Prostate gland (tissue), 2 donors: ENCODE data around the gene SF3B2. TPM values are rescaled to one million over a fixed set of nuclear protein-coding genes. Genes with fewer than 3 reads are reported as not detected.
"Not testable (repeated sequence)": the region's sequence is repeated elsewhere in the genome, so short reads cannot be mapped to it uniquely, and the experiment has no call there.

ENCODE experiments used
- DNase-seq: peaks from one replicate; pipeline ENCODE4 v3.0.0-alpha.2; 2019; ENCODE audit warnings: low spot score
- H3K27ac ChIP-seq, 2 donors: fragments of 200-600 bp; sonication (generic); 2 replicates each; pipeline ENCODE4 v1.5.1; 2017 to 2019
- H3K27me3 ChIP-seq: fragments of 200-600 bp; sonication (generic); replicated peaks from 2 replicates; pipeline ENCODE4 v1.5.1; 2019; ENCODE audit not compliant: insufficient read depth
- H3K36me3 ChIP-seq, 2 donors: fragments of 200-600 bp; sonication (generic); 1 replicate in 1 of 2; 2 replicates in 1 of 2; pipeline versions ENCODE4 v1.5.1 to v1.8.1; 2017 to 2019
- H3K4me1 ChIP-seq: fragments of 200-600 bp; sonication (generic); replicated peaks from 2 replicates; pipeline ENCODE4 v1.5.1; 2019
- H3K4me3 ChIP-seq, 2 donors: fragments of 200-600 bp; sonication (generic); 2 replicates each; pipeline ENCODE4 v1.5.1; 2017 to 2019
- H3K9me3 ChIP-seq: fragments of 200-600 bp; sonication (generic); 2 replicates; pipeline ENCODE4 v1.5.1; 2017
- CTCF ChIP-seq, 4 experiments: fragments of 200-600 bp in 2 of 4; fragments of 450-650 bp in 2 of 4; sonication (generic) in 2 of 4; IDR thresholded peaks; 1 replicate in 3 of 4; 2 replicates in 1 of 4; pipeline ENCODE4 v1.5.1; 2016 to 2019; ENCODE audit warnings: antibody characterized with exemption in 4 of 4, mild to moderate bottlenecking in 2 of 4, moderate library complexity in 2 of 4
- POLR2A ChIP-seq: fragments of 450-650 bp; IDR thresholded peaks from one replicate; pipeline ENCODE4 v1.6.1; 2016; ENCODE audit warnings: antibody characterized with exemption, mild to moderate bottlenecking
- POLR2AphosphoS5 ChIP-seq: sonication (generic); formaldehyde crosslinking; IDR thresholded peaks from one replicate; pipeline ENCODE4 v1.6.1; 2017; ENCODE audit warnings: antibody characterized with exemption
- WGBS: methylation state at CpG from one replicate; pipeline ENCODE4 v1.1.5; 2018; 5-methylcytosine and 5-hydroxymethylcytosine counted together
- intact Hi-C: fragments of 100-400 bp; cut with DNase I; formaldehyde crosslinking; loops from one replicate; pipeline ENCODE4 v1.14.2; 2022
- total RNA-seq, 2 donors: library from RNA; depleted of rRNA; stranded (reverse); fragments of >200 nt; gene quantifications; one replicate each; pipeline ENCODE4 v1.1.0, GENCODE V29; 2016

SF3B2 gene
- total RNA-seq, 2 donors from 2014 or later = 130 to 212 TPM

- no peaks in the 10 kb centered on the region for H3K36me3 ChIP-seq
- no peak for TF ChIP-seq POLR2A
- no peak for TF ChIP-seq POLR2AphosphoS5
- no peak overlapping the region for H3K4me3 ChIP-seq
- intact Hi-C loops = no loop called here
- no peaks in the 10 kb centered on the region for H3K27me3 ChIP-seq
- H3K4me1 ChIP-seq = no peaks in the 10 kb centered on the region
- 70% methylated on average over 4 of the region's 4 CpGs for WGBS
- DNase-seq = no peak
- H3K27ac ChIP-seq = no peak overlapping the region
- no peaks in the 10 kb centered on the region for H3K9me3 ChIP-seq
These were observed 34.8 kb upstream of the SF3B2 start for GRCh38 chr11:66017321-66017720.

- DNase-seq = no peak
These were observed 32.0 kb upstream of the SF3B2 start for GRCh38 chr11:66020212-66020611.

GRCh38 chr11:66020618-66021357, 31.4 kb upstream of the SF3B2 start:
- WGBS = 83% methylated on average over 25 of the region's 25 CpGs
- Histone ChIP-seq H3K27me3 (no peaks in the 10 kb centered on the region), H3K4me3 (no peak overlapping the region), H3K27ac (no peak overlapping the region), H3K9me3 (no peaks in the 10 kb centered on the region), H3K36me3 (no peaks in the 10 kb centered on the region), H3K4me1 (no peaks in the 10 kb centered on the region)
- intact Hi-C loops = no loop called here
- no peak for DNase-seq
- TF ChIP-seq CTCF (IDR thresholded peaks at IDR 0.05) = no peak
- no peak for TF ChIP-seq POLR2A
- TF ChIP-seq POLR2AphosphoS5 = no peak

More at GRCh38 chr11:66020212-66020611, 32.0 kb upstream of the SF3B2 start:
- WGBS = 76% methylated on average over 8 of the region's 8 CpGs
- H3K27ac ChIP-seq = no peak overlapping the region
- TF ChIP-seq POLR2A (no peak), POLR2AphosphoS5 (no peak), CTCF (IDR thresholded peaks at IDR 0.05) (no peak)
- intact Hi-C loops = no loop called here
- H3K4me1 ChIP-seq = no peaks in the 10 kb centered on the region
- H3K9me3 ChIP-seq = no peaks in the 10 kb centered on the region
- no peaks in the 10 kb centered on the region for H3K36me3 ChIP-seq
- no peak overlapping the region for H3K4me3 ChIP-seq
- H3K27me3 ChIP-seq = no peaks in the 10 kb centered on the region

GRCh38 chr11:66022401-66023185, 29.6 kb upstream of the SF3B2 start:
- WGBS = 18% methylated on average over 46 of the region's 46 CpGs
- no peak overlapping the region for H3K4me3 ChIP-seq
- no peaks in the 10 kb centered on the region for H3K36me3 ChIP-seq
- TF ChIP-seq CTCF (IDR thresholded peaks at IDR 0.05) (peak; percentile 69 to 94 (median 82)), POLR2A (no peak), POLR2AphosphoS5 (peak; percentile 25)
- intact Hi-C loops = no loop called here
- H3K27me3 ChIP-seq = no peaks in the 10 kb centered on the region
- no peak overlapping the region for H3K27ac ChIP-seq
- no peaks in the 10 kb centered on the region for H3K9me3 ChIP-seq
- H3K4me1 ChIP-seq = no peaks in the 10 kb centered on the region
- peak; percentile 27 for DNase-seq

GRCh38 chr11:66023186-66023440, 29.1 kb upstream of the SF3B2 start:
- H3K4me1 ChIP-seq, H3K27me3 ChIP-seq, H3K36me3 ChIP-seq, H3K27ac ChIP-seq, H3K9me3 ChIP-seq, intact Hi-C loops, DNase-seq, H3K4me3 ChIP-seq: not testable (repeated sequence)
- WGBS = 80% methylated on average over 5 of the region's 5 CpGs
